ENCODE measurements around the gene MTA1. TPM values are rescaled to one million over a fixed set of nuclear protein-coding genes. Genes with fewer than 3 reads are reported as not detected.

The MTA1 gene
- polyA plus RNA-seq, 5 donors, result 85.8 to 159 (median 125) TPM

Other genes starting within 250 kb of the MTA1 start
- 10 to 100 TPM; 21.3 to 48.9 (median 28.6) TPM for gene NUDT14, start 238.5 kb upstream of the MTA1 start, polyA plus RNA-seq (ENCODE audit: insufficient read depth in 1 of 5, insufficient read length in 5 of 5, low replicate concordance in 1 of 5)
- gene BTBD6, start 171.3 kb upstream of the MTA1 start, polyA plus RNA-seq (ENCODE audit: insufficient read depth in 1 of 5, insufficient read length in 5 of 5, low replicate concordance in 1 of 5), result 10 to 100 TPM; 29.8 to 47.8 (median 37.3) TPM
- gene BRF1, start 118.8 kb upstream of the MTA1 start, polyA plus RNA-seq (ENCODE audit: insufficient read depth in 1 of 5, insufficient read length in 5 of 5, low replicate concordance in 1 of 5), result 10 to 100 TPM; 27.3 to 41.1 (median 30.5) TPM
- 10 to 100 TPM; 61.8 to 92.3 (median 77.3) TPM for gene PACS2, start 105.1 kb upstream of the MTA1 start, polyA plus RNA-seq (ENCODE audit: insufficient read depth in 1 of 5, insufficient read length in 5 of 5, low replicate concordance in 1 of 5)
- 1 to 10 TPM in 4 of 5 donors, under 1 TPM in 1; 0.96 to 3.6 (median 1.4) TPM for gene TEX22, start 21.3 kb upstream of the MTA1 start, polyA plus RNA-seq (ENCODE audit: insufficient read depth in 1 of 5, insufficient read length in 5 of 5, low replicate concordance in 1 of 5)
- 100 to 1,000 TPM; 121 to 333 (median 174) TPM for gene CRIP2, start 55.0 kb downstream of the MTA1 start, polyA plus RNA-seq (ENCODE audit: insufficient read depth in 1 of 5, insufficient read length in 5 of 5, low replicate concordance in 1 of 5)
- 100 to 1,000 TPM in 2 of 5 donors, 10 to 100 TPM in 3; 68.3 to 158 (median 83.2) TPM for gene CRIP1, start 67.1 kb downstream of the MTA1 start, polyA plus RNA-seq (ENCODE audit: insufficient read depth in 1 of 5, insufficient read length in 5 of 5, low replicate concordance in 1 of 5)
- gene TEDC1, start 71.4 kb downstream of the MTA1 start, polyA plus RNA-seq (ENCODE audit: insufficient read depth in 1 of 5, insufficient read length in 5 of 5, low replicate concordance in 1 of 5), result 10 to 100 TPM in 1 of 5 donors, 1 to 10 TPM in 4; 5.6 to 11.7 (median 8.2) TPM
- 1 to 10 TPM; 2.3 to 8.4 (median 3.3) TPM for gene TMEM121, start 106.8 kb downstream of the MTA1 start, polyA plus RNA-seq (ENCODE audit: insufficient read depth in 1 of 5, insufficient read length in 5 of 5, low replicate concordance in 1 of 5)

Data from right lung (tissue), 5 donors.